Stimulated activated naive CD8-positive, alpha-beta T cell treated with anti-CD3 and anti-CD28 coated beads, Interleukin-15, Interleukin-2, amounts not matched to agents 100 U/mL and 50 U/mL, for 24 hours (primary cell): ENCODE measurements around the gene PAQR6.

Source experiments
- ATAC-seq: fragments of 150-1000 bp; cut with Tn5 transposase; one replicate; pipeline ENCODE4 v1.10.0; 2021
- DNase-seq: peaks from one replicate; pipeline ENCODE4 v3.0.0; 2021

The PAQR6 gene, protein sequence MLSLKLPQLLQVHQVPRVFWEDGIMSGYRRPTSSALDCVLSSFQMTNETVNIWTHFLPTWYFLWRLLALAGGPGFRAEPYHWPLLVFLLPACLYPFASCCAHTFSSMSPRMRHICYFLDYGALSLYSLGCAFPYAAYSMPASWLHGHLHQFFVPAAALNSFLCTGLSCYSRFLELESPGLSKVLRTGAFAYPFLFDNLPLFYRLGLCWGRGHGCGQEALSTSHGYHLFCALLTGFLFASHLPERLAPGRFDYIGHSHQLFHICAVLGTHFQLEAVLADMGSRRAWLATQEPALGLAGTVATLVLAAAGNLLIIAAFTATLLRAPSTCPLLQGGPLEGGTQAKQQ

DNA sequence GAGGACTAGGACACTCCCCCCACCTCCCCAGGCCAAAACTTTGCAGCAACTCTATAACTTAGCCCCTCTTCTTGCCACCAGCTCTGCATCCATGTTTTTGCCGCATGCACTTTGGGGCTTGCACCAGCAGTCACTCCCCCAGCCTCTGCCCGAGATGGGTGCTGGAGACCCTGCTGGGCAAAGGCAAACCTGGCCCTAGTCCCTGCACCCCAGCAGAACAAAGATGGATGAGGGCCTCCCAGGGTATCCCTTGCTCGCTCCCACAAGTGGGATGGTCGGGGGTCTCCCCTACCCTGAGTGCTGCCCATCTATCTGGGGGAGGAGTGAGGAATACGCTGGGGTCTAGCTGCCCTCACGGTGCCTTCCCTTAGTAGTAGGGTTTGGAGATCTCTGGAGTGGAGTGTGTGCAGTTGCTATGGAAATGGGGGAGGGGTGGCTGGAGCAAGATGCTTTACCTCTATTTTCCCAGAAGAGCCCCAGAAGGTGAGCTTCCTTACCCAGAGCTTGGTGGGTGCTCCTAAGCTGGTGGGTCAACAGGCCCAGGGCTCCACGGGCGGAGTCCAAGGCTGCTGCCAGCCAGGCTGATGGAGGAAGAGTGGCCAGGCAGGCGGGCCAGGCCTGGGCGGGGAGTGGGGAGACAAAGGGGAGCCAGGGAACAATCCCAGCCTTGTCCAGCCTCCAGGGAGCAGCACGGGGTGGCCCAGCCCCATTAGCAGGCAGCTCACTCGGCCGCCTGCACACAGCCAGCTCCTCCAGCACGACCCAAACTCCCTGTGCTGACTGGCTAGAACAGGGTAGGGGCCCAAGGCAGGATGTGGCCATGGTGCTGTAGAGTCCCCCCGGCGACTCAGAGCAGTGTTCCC is at the start of gene PAQR6:
TSS of gene PAQR6 (minus strand) at position 597 of the 863 bp plus-strand sequence. CDS start 1,325 bp downstream, outside the sequence.
- ATAC-seq (no peak), DNase-seq (no peak)

GRCh38 chr1:156295391-156295947 is 47.6 kb upstream of the PAQR6 start, which contains the start of gene GLMP:
Gene GLMP, minus strand, starts transcription at chr1:156295679. Its CDS starts 34 bp downstream, at chr1:156295645.
- ATAC-seq (peak; percentile 75), DNase-seq (peak; percentile 60)

DNA sequence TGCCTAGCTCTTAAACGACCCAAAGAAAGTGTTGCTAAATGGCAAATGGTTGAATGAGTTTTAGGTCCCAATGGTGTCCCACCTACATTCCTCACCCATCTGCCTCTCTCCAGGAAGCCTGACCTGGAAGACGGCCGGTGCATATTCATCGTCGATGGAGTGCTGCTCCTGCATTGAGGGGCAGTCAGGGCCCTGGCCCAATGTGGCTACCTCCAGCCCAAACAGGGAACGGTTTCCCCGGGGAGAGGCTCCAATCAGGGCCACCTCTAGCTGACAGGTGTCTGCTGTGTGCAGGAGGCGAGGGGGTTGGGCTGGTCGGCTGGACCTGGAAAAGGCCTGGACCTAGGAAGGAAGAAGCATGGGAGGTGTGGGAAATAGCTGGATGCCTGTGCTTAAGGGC is 46.0 kb upstream of the PAQR6 start:
- ATAC-seq (no peak), DNase-seq (no peak)

GRCh38 chr1:156293098-156293434 is 45.2 kb upstream of the PAQR6 start:
- DNase-seq, result no peak
- ATAC-seq, result no peak

- ATAC-seq, result peak; percentile 50
- peak; percentile 28 for DNase-seq
Observed at GRCh38 chr1:156291226-156292061, 43.6 kb upstream of the PAQR6 start.

DNA sequence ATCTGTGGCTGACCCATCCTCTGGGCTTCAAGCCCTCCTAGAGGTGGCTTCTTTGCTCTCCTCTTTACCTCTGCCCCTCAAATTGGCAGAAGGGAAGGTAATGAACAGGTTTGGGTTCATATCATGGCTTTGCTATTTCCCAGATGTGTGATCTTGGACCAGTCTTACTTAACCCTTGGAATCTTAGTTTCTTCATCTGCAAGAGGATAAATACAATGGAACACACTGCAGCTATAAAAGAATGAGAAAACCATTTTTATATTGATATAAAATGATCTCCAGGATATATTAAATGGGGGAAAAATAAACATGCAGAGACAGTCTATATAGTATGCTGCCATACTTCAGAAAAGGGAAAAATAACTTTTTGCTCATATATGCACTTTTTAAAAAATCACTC is 42.0 kb upstream of the PAQR6 start:
- no peak for ATAC-seq
- DNase-seq, result no peak

- DNase-seq, result no peak
- ATAC-seq, result no peak
Observed at GRCh38 chr1:156286061-156286460, 38.2 kb upstream of the PAQR6 start.

DNA sequence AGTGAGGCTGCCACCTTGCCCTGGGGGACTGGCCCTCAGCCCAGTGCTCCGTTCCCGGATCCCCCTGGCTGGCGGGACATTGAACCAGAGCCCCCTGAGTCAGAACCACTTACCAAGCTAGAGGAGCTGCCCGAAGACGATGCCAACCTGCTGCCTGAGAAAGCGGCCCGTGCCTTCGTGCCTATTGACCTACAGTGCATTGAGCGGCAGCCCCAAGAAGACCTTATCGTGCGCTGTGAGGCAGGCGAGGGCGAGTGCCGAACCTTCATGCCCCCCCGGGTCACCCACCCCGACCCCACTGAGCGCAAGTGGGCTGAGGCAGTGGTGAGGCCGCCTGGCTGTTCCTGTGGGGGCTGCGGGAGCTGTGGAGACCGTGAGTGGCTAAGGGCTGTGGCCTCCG is 37.6 kb upstream of the PAQR6 start:
- no peak for ATAC-seq
- DNase-seq, result no peak

DNA sequence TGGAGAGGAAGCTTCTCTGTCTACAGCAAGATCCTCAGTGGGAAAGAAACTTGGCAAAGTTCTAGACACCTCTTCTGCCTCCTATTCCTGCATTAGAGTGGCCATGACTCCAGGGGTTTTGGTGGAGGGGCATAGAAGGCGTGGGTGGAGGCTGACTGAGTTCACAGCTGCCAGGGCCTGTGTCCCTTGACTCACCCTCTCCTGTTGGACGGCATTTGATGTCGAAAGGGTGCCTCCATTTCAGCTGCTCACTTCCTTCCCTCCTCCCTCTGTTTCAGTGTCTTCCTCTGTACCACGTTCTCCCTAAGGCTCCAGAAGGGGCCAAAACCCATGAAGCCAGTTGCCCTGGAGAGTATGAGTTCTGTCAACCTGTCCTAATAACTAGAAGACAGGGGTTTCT is 36.9 kb upstream of the PAQR6 start:
- ATAC-seq (no peak), DNase-seq (no peak)

- DNase-seq (no peak), ATAC-seq (no peak)
Observed at GRCh38 chr1:156284112-156284511, 36.3 kb upstream of the PAQR6 start, which contains the start of gene TMEM79. Gene TMEM79, plus strand, starts transcription at chr1:156284325. Its CDS starts 902 bp downstream, at chr1:156285227.

- no peak for ATAC-seq
- no peak for DNase-seq
Observed at GRCh38 chr1:156283521-156283920, 35.7 kb upstream of the PAQR6 start.

DNA sequence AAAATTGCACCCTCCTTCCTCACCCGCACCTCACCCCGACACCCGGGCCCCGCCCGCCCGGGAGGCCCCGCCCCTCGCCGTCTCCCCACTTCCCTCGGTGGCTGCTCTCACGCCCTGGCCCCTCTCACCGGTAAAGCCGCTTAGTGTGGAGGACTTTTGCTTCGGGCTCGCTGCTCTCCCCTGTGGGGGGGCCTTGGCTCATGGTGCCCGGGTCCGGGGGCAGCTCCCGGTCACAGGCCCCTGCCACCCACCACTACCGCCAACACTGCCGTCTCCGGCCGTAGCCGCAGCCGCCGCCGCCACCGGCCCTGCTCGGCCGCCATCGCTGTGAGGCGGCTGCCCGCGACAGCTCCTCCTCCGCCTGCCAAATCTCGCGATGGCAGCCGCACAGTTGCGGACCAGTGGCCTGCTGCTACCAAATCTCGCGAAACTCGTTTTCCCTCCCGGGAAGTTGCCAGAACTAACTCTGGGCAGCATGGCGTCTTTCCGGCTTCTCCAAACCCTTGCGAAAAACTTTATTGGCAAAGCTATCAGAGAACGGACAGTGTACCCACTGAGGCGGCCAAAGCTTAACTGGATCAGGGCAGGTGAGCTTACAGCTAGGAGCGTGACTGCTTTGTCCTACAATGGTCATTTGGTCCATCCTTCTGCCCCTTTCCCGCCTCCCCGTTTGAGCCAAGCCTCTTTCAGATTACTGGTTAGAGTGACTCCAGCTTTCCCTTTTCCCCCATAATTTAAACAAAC is 34.8 kb upstream of the PAQR6 start, which contains the start of gene SMG5:
TSS of gene SMG5 (minus strand) at position 347 of the 744 bp plus-strand sequence. CDS start at position 202, 145 bp downstream.
- peak; percentile 95 for DNase-seq
- ATAC-seq, result peak; percentile 90

DNA sequence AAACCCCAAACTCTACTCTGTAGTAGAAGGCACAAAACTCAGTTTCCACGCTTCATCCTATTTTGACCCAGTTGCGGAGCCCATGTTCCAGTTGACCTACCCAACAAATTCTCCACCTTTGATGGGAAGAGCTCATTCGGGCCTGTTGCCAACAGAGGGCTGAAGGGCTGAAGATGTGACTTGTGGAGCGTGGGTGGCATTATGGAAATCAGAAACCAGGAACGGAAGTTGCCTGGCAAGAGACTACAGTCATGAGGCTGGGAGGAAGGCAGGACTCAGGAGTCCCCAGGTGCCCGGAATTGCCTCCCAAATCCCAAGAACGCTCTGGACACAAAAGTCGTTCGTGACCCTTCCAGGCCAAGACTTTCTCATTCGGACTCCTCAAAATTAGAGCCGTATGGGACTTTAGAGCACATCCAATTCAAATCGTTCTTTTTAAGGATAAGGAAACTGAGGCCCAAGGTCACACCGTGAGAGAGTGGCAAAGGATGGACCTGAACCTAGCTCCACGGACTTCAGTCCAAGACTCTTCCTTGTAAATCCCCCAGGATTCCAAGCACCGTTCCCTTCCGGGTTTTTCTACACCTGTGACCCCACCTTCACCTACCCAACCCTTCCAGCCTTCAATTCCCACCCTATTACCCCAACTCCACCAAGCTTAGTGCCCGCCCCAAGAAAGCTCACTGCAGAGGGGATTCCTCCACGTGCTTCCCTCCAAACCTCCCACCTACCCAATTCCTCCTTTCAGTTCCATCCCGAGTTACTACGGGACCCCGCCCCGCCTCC is 34.0 kb upstream of the PAQR6 start:
- DNase-seq, result peak; percentile 60
- peak; percentile 10 for ATAC-seq

GRCh38 chr1:156281281-156281680 is 33.4 kb upstream of the PAQR6 start:
- ATAC-seq (peak; percentile 79), DNase-seq (peak; percentile 68)

DNA sequence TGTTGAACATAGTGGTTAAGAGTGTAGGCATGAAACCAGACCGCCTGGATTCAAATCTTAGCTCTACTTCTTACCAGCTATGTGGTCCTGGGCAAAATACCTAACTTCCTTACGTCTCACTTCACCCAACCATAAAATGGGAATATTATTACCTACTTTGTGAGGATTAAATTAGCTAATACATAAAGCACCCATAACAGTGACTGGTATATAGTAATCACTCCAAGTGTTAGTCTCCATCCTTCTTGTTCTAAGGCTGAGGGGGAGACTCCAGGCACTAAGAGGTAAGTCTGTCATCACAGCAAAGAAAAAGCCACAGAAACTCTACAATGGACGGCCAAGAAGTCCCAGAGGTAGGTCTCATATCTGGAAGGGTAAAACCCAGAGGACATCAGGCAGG is 32.0 kb upstream of the PAQR6 start:
- DNase-seq (no peak), ATAC-seq (no peak)

DNA sequence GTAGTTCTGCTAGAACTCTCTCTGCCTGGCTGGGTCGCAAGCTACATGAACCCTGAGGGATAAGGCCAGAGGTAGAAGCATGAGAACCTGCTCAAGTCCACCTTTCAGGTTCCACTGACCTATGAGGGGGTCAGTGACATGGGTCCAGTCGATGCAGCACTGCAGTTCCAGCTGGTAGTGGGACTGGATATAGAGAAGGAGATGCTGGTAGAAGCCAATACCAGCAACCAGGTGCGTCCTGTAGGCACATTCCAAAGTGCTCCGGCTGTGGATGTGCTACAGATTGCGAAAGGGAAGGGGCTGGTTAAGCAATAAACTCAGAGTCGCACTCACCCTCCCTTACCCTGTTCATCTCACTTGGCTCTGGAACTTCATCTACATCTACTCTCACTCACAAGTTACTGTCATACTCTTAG is 29.1 kb upstream of the PAQR6 start:
- no peak for DNase-seq
- no peak for ATAC-seq

- DNase-seq, result no peak
- ATAC-seq, result no peak
Observed at GRCh38 chr1:156276532-156276931, 28.7 kb upstream of the PAQR6 start.

DNA sequence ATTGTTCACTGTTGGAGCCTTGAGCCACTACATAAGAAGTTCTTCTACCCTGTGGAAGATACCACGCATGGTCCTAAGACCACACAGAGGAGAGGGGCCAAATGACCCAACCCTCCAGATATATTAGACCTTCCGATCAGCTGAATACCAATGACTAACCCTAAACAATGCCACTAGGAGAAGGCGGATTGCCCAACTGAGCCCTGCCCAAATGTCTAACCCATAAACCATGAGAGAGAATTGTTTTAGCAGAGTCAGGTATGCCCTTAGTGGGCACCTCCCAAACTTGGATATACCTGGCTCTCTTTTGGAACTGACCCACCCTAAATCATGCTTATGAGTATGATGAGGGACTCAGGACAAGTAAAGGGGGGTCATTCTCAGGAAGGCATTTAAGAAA is 22.5 kb upstream of the PAQR6 start:
- no peak for DNase-seq
- no peak for ATAC-seq

DNA sequence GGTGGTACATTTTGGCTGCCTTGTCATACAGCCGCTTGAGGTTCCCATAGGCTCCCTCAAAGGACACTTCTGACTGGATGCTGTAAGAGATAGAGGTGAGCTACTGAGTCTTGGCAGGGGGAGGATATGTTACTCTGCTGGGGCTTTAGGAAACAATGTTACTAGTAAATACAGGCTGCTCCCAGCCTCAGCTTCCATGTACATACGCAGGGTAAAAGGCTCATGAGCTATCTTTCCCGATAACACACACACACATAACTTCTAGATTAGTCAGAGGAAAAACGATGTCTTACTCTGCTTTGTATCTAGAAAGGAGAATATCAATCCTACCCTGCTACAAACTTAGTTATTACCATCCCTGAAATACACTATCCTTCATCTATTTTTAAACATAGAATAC is 20.5 kb upstream of the PAQR6 start:
- DNase-seq (no peak), ATAC-seq (no peak)

DNA sequence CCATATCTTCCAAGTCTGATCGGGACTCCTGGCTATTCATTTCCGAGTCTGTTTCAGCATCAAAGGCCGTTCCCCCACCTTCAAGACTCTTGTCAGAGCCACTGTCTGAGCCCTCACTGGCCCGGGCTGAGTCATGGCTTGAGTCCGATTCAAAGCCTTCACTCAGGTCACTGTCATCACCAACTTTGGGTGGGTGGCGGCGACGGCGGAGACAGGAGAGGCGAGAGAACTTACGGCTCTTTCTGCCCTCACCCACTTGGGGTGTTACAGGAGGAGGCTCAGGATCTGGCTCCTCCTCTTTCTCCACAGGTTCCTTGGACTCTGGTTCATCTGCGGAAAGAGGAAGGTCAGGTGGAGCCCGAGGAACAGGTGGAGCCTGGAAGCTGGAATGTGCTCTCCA is 18.2 kb upstream of the PAQR6 start:
- no peak for ATAC-seq
- no peak for DNase-seq
